SU-DHL-6 (cell line): ENCODE data around the gene TTC16.

Experiments
- EZH2phosphoT487 ChIP-seq: fragments of 200-600 bp; sonication (generic), shearing (Covaris generic); conservative IDR thresholded peaks from 2 replicates; pipeline ENCODE4 v1.6.1; 2018; ENCODE audit warnings: mild to moderate bottlenecking, antibody characterized with exemption, low read length, moderate library complexity, mixed read lengths
- TF ChIP-seq, protein P1 (sequence below): fragments of 200-600 bp; sonication (generic); IDR thresholded peaks from one replicate; pipeline ENCODE4 v1.5.1; 2017; ENCODE audit warnings: antibody characterized with exemption, mild to moderate bottlenecking, low read length, moderate library complexity; ENCODE audit not compliant: insufficient read depth, poor library complexity, severe bottlenecking

DNA sequence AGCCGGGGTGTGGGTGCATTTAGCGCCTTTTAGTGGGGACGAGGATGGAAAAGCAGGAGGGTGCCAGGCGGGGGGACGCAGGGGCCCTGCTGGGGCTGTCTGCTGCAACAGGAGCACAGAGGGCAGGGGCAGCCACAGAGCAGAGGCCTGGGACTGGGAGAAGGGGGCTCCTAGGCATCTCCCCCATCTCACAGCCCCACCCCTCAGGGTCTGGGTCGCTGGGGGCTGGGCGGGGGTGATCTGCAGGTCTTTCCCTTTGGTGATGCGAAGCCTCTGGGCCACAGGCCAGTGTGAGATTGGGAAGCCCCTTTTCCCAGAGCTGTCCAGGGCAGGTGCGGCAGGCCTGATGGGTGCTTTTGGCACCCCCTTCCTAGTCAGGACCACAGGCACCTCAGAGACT lies 14.4 kb downstream of the TTC16 start:
- TF ChIP-seq, protein P1, sequence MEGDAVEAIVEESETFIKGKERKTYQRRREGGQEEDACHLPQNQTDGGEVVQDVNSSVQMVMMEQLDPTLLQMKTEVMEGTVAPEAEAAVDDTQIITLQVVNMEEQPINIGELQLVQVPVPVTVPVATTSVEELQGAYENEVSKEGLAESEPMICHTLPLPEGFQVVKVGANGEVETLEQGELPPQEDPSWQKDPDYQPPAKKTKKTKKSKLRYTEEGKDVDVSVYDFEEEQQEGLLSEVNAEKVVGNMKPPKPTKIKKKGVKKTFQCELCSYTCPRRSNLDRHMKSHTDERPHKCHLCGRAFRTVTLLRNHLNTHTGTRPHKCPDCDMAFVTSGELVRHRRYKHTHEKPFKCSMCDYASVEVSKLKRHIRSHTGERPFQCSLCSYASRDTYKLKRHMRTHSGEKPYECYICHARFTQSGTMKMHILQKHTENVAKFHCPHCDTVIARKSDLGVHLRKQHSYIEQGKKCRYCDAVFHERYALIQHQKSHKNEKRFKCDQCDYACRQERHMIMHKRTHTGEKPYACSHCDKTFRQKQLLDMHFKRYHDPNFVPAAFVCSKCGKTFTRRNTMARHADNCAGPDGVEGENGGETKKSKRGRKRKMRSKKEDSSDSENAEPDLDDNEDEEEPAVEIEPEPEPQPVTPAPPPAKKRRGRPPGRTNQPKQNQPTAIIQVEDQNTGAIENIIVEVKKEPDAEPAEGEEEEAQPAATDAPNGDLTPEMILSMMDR: no peak
- TF ChIP-seq EZH2phosphoT487: no peak
